Measurements from ENCODE around the gene CCDC107. TPM values are rescaled to one million over a fixed set of nuclear protein-coding genes. Genes with fewer than 3 reads are reported as not detected.

Gene CCDC107
- polyA plus RNA-seq, 3 donors = 35.5 to 121 (median 54.4) TPM

GRCh38 chr9:35690294-35690613, 32.2 kb downstream of the CCDC107 start:
- no peak overlapping the region for H3K27ac ChIP-seq (ENCODE audit: low read depth, low read length)
- 0 to 2% (median 0%) methylated on average over 20 to 21 of the region's 21 CpGs for WGBS, 3 donors

- WGBS, 3 donors = 1% methylated on average over 52 to 61 of the region's 61 CpGs
- H3K27ac ChIP-seq (ENCODE audit: low read depth, low read length) = peak overlapping the region; percentile 13
Observed at GRCh38 chr9:35690614-35691333, 32.7 kb downstream of the CCDC107 start.

GRCh38 chr9:35691334-35691650, 33.2 kb downstream of the CCDC107 start:
- WGBS, 3 donors = 13 to 30% (median 19%) methylated on average over 10 of the region's 10 CpGs
- no peak overlapping the region for H3K27ac ChIP-seq (ENCODE audit: low read depth, low read length)

- 83 to 86% (median 83%) methylated on average over 13 of the region's 13 CpGs for WGBS, 3 donors
Observed at GRCh38 chr9:35691757-35692301, 33.7 kb downstream of the CCDC107 start.

GRCh38 chr9:35695943-35696401, 37.9 kb downstream of the CCDC107 start:
- H3K27ac ChIP-seq (ENCODE audit: low read depth, low read length) = no peak overlapping the region
- 53 to 95% (median 91%) methylated on average over 3 of the region's 3 CpGs for WGBS, 3 donors

More at GRCh38 chr9:35691757-35692301, 33.7 kb downstream of the CCDC107 start:
- no peak overlapping the region for H3K27ac ChIP-seq (ENCODE audit: low read depth, low read length)

GRCh38 chr9:35696520-35697215, 38.6 kb downstream of the CCDC107 start:
- WGBS, 3 donors = 32 to 43% (median 40%) methylated on average over 9 of the region's 9 CpGs
- no peak overlapping the region for H3K27ac ChIP-seq (ENCODE audit: low read depth, low read length)

- 82 to 89% (median 82%) methylated on average over 14 of the region's 14 CpGs for WGBS, 3 donors
- H3K27ac ChIP-seq (ENCODE audit: low read depth, low read length) = no peak overlapping the region
Observed at GRCh38 chr9:35697486-35697885, 39.4 kb downstream of the CCDC107 start.

GRCh38 chr9:35698231-35698630, 40.1 kb downstream of the CCDC107 start:
- 81 to 94% (median 91%) methylated on average over 5 of the region's 5 CpGs for WGBS, 3 donors
- H3K27ac ChIP-seq (ENCODE audit: low read depth, low read length) = no peak overlapping the region

GRCh38 chr9:35700031-35700430, 41.9 kb downstream of the CCDC107 start:
- 63 to 94% (median 90%) methylated on average over 11 of the region's 11 CpGs for WGBS, 3 donors
- H3K27ac ChIP-seq (ENCODE audit: low read depth, low read length) = no peak overlapping the region

- no peak overlapping the region for H3K27ac ChIP-seq (ENCODE audit: low read depth, low read length)
Observed at GRCh38 chr9:35700942-35701341, 42.9 kb downstream of the CCDC107 start.

GRCh38 chr9:35702696-35703095, 44.6 kb downstream of the CCDC107 start:
- 95 to 98% (median 95%) methylated on average over 7 of the region's 7 CpGs for WGBS, 3 donors
- no peak overlapping the region for H3K27ac ChIP-seq (ENCODE audit: low read depth, low read length)

GRCh38 chr9:35703906-35704672, 46.0 kb downstream of the CCDC107 start:
- no peak overlapping the region for H3K27ac ChIP-seq (ENCODE audit: low read depth, low read length)
- 94 to 96% (median 95%) methylated on average over 23 to 26 of the region's 26 CpGs for WGBS, 3 donors

- no peak overlapping the region for H3K27ac ChIP-seq (ENCODE audit: low read depth, low read length)
- WGBS, 3 donors = 74 to 88% (median 75%) methylated on average over 8 of the region's 8 CpGs
Observed at GRCh38 chr9:35705372-35705771, 47.3 kb downstream of the CCDC107 start.

- H3K27ac ChIP-seq (ENCODE audit: low read depth, low read length) = no peak overlapping the region
- WGBS, 3 donors = 91 to 96% (median 95%) methylated on average over 7 of the region's 7 CpGs
Observed at GRCh38 chr9:35705836-35706430, 47.8 kb downstream of the CCDC107 start.

- 83 to 93% (median 87%) methylated on average over 10 of the region's 10 CpGs for WGBS, 3 donors
- H3K27ac ChIP-seq (ENCODE audit: low read depth, low read length) = no peak overlapping the region
Observed at GRCh38 chr9:35706951-35707350, 48.9 kb downstream of the CCDC107 start.

- no peak overlapping the region for H3K27ac ChIP-seq (ENCODE audit: low read depth, low read length)
Observed at GRCh38 chr9:35708146-35708545, 50.1 kb downstream of the CCDC107 start.

GRCh38 chr9:35710818-35711500, 52.9 kb downstream of the CCDC107 start:
- 82 to 89% (median 84%) methylated on average over 7 of the region's 7 CpGs for WGBS, 3 donors
- no peak overlapping the region for H3K27ac ChIP-seq (ENCODE audit: low read depth, low read length)

More at GRCh38 chr9:35708146-35708545, 50.1 kb downstream of the CCDC107 start:
- WGBS, 3 donors = 93 to 95% (median 93%) methylated on average over 4 of the region's 4 CpGs
